Stimulated activated CD8-positive, alpha-beta memory T cell treated with anti-CD3 and anti-CD28 coated beads, Interleukin-2, amount 100 ng/mL, for 1 hour (primary cell): ENCODE data around the gene EVI2B.
"Not testable (repeated sequence)": the region's sequence is repeated elsewhere in the genome, so short reads cannot be mapped to it uniquely, and the experiment has no call there.

ENCODE experiments used
- DNase-seq, 2 donors: peaks; one replicate each; pipeline ENCODE4 v3.0.0-alpha.2; 2020; ENCODE audit warnings: low read depth in 2 of 2

The EVI2B gene

DNA sequence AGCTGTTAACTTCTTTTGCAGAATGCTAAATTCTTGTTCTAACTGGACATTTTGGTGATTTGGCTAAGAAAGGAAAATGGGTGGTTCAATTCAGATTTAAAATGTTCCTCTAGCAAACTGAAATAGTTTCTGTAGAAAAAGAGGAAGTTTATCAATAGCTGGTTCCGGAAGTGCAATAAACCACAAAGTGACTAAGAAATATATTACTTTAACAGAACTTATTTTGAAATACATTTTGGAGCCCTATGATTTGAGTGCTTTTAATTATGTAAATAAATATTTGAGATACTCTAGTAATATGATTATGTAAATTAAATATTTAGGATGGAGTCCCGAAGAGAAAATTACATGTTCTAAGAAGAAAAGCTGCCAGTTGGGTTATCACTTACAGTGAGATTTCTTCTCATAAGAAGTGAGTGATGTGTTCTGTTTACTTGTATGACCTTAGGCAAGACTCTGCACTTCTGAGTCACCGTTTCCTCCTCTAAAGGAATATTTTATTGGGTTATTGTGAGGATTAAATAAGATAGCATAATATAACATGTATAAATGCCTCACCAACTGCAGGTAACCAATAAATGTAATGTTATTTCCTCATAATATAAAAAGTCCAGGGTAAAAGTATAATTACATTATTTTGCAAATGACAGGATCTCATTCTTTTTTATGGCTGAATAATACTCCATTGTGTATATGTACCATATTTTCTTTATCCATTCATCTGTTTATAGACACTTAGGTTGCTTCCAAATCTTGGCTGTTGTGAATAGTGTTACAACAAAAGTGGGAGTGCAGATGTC is at the start of gene EVI2B:
EVI2B (minus strand) TSS at position 73 of the 800 bp plus-strand sequence. CDS start 8,445 bp downstream, outside the sequence.
- no peak for DNase-seq

- DNase-seq, result no peak
Observed at GRCh38 chr17:31357839-31358394, 44.1 kb upstream of the EVI2B start.

GRCh38 chr17:31357091-31357490 is 43.2 kb upstream of the EVI2B start:
- DNase-seq, result no peak

DNA sequence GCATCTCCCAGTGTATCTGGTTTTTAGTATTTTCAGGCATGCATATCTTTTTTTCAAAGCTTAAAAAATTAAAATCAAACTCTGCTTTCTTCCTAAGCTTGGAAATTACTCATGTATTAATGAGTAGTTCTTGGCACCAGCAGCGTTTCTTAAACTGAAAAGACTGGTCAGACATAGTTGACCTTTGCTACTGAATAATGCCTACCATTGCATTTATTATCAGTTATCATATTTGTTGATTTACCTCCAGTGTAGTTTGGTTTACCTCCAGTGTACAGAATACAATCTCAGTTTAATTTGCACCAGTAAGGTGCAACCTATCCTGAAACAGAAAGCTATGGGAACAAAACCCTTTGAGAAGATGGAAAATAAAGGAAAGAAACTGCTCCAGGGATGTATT is 42.1 kb upstream of the EVI2B start:
- no peak for DNase-seq

- no peak for DNase-seq
Observed at GRCh38 chr17:31349454-31349853, 35.6 kb upstream of the EVI2B start.

DNA sequence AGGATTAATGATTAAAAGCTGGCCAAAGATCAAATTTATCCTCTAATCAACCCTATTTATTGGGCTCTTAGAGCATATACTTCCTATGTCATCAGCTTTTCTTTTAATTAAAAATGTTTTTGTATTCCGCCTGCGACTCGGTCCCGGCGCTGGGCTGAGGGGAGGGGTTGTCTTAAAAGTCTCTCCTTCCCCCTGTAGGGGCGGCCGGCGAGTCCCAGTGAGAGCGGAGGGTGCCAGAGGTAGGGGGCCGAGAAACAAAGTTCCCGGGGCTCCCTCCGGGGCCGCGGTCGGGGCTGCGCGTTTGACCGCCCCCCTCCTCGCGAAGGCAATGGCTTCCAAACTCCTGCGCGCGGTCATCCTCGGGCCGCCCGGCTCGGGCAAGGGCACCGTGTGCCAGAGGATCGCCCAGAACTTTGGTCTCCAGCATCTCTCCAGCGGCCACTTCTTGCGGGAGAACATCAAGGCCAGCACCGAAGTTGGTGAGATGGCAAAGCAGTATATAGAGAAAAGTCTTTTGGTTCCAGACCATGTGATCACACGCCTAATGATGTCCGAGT is 31.4 kb upstream of the EVI2B start:
- not testable (repeated sequence) for DNase-seq

DNA sequence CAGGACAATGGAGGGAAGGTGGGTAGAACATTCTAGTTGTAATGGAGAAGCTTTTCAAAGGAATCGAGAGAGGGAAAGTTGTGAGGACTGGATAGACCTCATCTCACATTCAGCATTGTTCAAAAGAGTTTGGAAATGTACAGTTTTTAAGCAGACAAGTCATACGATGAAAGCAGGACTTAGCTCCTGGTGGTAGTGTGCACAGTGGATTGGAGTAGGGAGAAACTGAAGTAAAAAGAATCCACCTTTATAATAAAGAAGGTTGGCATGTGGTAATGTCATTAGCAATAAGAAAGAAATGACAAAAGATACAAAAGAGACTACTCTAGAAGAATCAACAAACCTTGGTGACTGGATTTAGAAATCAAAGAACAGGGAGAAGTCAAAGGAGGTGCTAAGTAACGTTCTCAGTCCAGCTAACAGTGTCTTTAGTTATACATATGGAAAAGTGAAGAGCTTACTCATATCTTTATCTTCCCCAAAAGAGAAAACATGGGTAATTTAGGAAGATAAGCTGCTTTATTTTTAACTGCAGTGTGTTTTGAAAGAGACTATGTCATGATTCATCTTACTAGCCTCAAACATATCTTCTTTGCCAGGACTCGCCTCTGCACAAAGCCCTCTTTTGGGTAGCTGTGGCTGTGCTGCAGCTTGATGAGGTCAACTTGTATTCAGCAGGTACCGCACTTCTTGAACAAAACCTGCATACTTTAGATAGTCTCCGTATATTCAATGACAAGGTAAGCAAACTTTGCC is 26.2 kb upstream of the EVI2B start:
- no peak for DNase-seq

- no peak for DNase-seq
Observed at GRCh38 chr17:31329221-31329620, 15.4 kb upstream of the EVI2B start.

DNA sequence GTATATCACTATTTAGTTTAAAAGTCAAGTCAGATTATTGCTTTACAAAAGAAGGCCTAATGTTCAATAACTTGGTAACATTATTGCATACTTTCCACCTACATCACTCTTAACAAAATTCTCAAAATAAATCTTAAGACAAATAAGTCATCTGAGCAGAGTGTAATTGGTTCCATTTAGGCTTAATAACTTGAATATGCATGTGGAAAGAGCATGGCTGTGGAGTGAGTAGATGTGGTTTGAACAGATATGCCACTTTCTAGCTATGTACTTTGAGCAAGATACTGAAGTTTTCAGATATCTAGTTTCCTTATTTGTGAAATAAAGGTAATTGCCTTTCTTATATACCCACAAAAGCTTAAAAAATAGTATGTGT is 14.3 kb upstream of the EVI2B start:
- DNase-seq, result no peak

DNA sequence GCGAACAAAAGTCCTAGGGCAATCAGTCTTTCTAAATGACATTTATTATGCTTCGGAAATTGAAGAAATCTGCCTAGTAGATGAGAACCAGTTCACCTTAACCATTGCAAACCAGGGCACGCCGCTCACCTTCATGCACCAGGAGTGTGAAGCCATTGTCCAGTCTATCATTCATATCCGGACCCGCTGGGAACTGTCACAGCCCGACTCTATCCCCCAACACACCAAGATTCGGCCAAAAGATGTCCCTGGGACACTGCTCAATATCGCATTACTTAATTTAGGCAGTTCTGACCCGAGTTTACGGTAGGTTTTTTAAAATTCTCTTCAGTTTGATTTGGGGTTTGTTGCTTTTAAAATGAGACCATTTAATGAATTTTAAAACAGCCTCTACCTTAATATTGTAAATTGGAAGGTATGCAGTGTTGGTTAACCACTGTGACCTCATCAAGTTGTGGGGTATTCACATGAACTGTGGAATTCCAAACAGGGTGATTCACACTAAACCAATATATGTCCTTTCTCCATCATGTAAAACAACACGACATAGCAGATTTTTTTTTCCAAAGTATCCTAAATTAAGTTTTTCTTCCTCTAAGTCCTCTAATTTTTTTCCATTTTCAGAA is 13.8 kb upstream of the EVI2B start:
- no peak for DNase-seq

- no peak for DNase-seq
Observed at GRCh38 chr17:31323551-31323950, 9.7 kb upstream of the EVI2B start.

DNA sequence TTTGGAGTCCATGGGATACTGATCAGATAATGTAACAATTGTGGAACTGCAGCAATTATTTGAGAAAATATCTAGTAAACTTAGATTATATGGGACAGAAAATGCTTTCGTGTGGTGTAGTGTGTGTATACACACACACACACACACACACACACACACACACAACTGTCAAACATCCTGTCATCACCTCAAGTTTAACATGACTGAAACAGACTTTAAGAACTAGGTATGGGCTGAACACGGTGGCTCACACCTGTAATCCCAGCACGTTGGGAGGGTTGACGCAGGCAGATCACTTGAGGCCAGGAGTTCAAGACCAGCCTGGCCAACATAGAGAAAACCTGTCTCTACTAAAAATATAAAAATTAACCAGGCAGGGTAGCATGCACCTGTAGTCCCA is 8.1 kb upstream of the EVI2B start:
- no peak for DNase-seq

DNA sequence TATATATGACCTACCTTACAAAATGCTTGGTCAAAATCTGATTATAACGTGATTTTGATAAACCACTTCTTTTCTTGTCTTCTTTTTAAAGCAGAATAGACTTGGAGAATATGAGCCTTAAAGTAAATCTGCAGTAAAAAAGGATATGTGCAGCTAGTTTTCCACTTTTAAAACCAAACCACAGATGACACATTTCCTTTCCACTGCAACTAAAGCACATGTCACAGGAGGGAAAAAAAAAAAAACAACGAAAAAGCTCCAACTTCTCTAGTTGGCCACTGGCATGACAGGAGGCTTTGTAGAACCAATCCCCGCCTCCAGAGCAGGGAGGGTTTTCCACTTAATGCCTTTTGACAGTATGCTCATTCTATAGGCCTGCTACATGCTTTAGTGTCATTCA is 7.6 kb upstream of the EVI2B start, which contains the start of gene EVI2A:
EVI2A (minus strand) TSS at position 142 of the 400 bp plus-strand sequence. CDS start 2,609 bp downstream, outside the sequence.
- peak; percentile 45 to 69 for DNase-seq

- no peak for DNase-seq
Observed at GRCh38 chr17:31320791-31321190, 6.9 kb upstream of the EVI2B start.

DNA sequence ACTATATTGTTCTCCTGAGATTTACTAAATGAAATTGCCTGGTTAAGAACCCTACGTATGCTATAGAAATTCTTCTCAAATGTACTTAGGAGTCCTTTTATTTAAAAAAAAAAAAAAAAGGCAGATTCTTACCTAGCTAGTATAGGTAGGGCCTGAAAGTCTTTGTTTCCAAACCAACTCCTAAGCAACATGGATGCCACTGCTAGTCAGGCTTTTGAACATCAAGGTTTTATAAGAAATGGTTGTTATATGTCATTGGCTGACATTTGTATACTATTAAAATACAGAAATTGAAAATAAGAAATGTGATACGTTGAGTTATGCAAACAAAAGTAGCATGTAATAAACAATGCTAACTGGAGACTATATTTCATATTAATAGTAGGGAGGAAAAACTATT is 6.4 kb upstream of the EVI2B start:
- DNase-seq, result no peak

- no peak for DNase-seq
Observed at GRCh38 chr17:31318851-31319661, 5.2 kb upstream of the EVI2B start.

DNA sequence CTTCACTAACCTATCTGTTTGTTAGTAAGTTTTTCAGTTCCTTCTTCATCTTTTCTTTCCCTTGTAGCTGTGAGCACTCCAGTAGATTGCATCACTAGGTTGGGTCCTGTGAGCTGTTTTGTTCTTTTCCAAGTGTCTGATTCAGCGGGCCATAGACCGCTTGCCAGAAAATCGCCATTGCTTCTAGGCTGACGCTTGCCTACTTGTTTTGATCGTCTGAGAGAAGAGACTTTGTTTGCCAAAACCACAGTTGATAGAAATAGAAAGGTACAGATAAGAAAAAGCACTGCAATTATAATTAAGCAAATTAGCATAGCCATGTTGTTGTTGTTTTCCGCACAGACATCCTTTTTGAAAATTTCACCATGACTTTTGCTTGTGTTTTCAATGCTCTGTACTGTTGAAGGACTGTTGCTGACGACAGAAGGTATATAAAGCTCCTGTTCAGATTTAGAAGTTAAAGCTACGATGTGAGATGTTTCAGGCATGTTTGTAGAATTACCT is 4.5 kb upstream of the EVI2B start:
- peak; percentile 15 to 22 for DNase-seq

GRCh38 chr17:31314782-31315100 is 887 bp upstream of the EVI2B start:
- DNase-seq, result no peak

DNA sequence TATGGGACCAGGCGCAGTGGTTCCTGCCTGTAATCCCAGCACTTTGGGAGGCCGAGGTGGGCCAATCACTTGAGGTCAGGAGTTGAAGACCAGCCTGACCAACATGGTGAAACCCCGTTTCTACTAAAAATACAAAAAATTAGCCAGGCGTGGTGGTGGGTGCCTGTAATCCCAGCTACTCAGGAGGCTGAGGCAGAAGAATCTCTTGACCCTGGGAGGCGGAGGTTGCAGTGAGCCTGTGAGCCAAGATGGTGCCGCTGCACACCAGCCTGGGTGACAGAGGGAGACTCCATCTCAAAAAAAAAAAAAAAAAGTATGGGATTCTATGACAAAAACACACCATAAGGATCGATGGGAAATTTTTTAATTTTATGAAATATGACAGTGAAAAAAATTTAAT is 1.6 kb downstream of the EVI2B start:
- DNase-seq, result peak in 1 of 2 donors; percentile 13

- no peak for DNase-seq
Observed at GRCh38 chr17:31311526-31311925, 2.3 kb downstream of the EVI2B start.

DNA sequence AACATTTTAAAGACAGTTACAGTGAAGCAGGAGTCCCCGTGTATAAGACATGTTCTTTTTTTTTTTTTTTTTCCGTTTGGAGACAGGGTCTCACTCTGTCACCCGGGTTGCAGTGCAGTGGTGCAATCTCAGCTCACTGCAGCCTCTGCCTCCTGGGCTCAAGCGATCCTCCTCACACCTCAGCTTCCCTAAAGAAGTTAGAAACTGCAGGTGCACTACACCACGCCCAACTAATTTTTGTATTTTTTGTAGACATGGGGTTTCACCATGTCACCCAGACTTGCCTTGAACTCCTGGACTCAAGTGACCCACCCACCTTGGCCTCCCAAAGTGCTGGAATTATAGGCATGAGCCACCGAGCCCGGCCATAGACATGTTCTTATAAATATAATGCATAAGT is 3.0 kb downstream of the EVI2B start:
- DNase-seq, result no peak
